GM21576 (cell line): Measurements from ENCODE around the gene OR13F1.
"Not testable (repeated sequence)": the region's sequence is repeated elsewhere in the genome, so short reads cannot be mapped to it uniquely, and the experiment has no call there.

Experiments
- ATAC-seq: cut with Tn5 transposase; IDR thresholded peaks from one replicate; pipeline ENCODE4 v1.9.1; 2021; ENCODE audit warnings: mild to moderate bottlenecking, moderate library complexity; ENCODE audit not compliant: unreplicated experiment

Gene OR13F1

DNA sequence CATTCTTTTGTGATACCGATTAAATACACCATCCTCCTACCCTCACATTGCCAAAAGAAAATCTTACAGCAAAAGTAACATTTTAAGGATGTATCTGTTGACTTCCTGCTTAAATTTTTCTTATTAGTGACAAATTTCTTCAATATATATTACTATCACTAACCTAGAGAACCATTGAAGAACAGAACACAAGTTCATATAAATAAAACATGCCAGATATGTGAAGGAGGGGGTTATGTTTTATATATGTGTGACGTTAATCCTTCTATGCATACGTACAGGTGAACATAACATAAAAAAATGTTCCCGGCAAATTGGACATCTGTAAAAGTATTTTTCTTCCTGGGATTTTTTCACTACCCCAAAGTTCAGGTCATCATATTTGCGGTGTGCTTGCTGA is at the start of gene OR13F1:
TSS of gene OR13F1 (plus strand) at position 301 of the 400 bp plus-strand sequence. CDS start at position 301, 0 bp downstream.
- ATAC-seq: no peak

DNA sequence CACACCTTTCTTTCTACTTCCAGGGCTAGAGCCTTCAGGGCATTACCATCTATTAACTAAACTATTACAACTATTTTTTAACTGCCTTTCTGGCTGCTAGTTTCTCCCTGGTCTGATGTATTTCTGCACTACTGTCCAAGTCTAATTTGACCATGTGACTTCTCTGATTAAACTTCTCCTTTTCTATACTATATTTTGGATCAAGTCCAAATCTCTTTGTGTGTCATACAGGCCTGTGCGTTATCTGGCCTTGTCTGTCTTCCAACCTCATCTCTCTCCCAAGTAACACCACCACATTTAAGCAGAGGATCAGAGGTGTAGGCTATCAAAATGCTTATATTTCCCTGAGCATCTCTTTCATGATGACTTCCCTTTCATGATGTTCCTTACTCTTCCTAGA is 47.2 kb upstream of the OR13F1 start:
- no peak for ATAC-seq

DNA sequence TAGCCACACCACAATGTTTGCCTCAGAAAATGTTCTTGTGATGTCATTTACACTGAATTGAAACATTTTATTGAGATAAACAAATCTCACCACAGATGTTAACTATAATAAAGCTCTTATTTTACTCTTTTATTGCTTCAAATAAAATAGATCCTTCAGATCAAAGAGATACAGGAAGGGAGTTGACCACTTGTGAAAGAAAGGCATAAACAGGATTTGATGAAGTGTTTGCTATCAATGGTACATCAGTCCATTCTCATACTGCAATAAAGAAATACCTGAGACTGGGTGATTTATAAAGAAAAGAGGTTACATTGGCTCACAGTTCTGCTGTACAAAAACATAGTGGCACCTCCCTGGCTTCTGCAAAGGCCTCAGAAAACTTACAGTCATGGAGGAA is 40.2 kb upstream of the OR13F1 start:
- ATAC-seq: no peak

DNA sequence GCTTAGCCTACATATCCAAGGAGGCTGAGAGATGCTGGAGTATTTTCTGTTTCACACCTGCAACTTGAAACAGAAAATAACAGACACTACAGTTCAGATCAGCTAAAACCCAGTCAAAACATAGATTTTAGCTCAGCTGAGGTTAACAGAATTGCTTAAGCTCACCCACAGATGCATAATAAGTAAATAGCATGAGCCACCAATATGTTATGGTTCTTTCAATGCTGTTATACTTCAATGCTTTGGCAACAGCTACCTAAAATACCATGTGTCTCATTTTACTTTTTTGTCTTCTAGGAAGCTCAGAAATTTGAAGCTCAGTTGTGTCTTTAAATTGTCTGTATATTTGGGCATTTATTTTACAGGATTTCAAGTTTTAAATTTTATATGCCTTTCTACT is 35.8 kb upstream of the OR13F1 start:
- no peak for ATAC-seq

DNA sequence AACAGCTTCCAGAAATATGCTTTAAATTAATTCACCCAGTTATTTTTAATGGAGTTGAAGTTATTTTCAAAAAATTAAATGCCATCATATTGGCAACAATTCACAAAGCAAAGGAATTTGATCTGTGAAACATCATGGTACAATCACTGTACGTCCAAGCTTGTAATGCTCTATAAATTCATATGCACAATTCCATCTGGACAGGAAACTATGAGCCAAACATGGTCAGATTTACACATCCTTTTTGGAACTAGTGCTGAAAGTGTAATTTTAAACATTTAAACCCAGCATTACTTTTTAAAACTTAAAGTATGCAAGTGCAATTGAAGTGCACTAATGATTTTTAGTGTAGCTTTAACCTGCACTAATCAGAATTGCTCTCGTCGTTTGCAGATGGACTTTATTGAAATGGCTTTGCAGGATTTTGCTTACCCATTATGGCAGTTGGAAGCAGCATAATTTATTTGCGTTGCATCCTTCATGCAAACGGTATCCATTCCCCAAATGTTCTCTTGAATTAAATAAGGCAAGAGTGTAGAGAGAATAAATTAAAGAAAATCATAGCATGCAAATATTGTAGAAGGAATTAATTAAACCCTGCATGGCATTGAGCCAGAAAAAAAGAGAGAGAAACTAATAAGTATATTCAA is 21.0 kb upstream of the OR13F1 start:
- ATAC-seq: no peak

DNA sequence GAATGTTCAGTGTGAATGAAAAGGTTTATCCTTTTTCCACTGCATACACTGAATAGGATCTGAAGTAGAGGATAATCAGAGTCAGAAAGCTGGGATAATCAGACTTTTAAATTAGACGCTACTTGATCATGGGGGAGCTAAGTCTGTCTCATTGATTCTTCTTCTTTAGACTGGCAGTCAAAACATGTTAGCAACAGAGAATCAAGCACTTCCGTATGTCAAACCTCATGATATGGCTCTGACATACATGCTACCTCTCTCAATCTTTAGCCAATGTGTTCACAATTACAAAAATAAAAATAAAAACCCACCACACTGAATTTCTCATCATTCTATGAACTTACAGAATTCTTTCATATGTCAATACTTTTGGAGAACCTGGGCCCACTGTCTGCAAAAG is 19.0 kb upstream of the OR13F1 start:
- ATAC-seq: no peak

DNA sequence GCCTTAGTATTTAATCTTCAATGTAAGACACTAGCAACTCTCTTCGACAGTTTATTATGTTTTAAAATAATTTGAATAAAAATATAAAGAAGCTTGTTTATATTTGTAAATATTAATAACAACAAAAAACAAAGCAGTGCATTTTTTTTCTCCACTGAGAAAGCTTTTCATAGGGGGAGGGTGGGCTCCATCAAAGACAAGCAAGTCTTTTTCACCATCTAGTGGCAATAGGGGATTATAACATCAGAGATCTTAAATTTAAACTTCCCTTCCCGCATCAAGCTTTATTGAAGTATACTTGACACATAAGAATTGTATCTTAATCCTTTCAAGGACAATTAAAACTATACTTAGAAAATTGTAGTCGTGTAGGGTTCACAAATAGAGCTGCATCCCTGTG is 9.3 kb upstream of the OR13F1 start:
- no peak for ATAC-seq

GRCh38 chr9:104503440-104503839 is 623 bp upstream of the OR13F1 start:
- no peak for ATAC-seq

DNA sequence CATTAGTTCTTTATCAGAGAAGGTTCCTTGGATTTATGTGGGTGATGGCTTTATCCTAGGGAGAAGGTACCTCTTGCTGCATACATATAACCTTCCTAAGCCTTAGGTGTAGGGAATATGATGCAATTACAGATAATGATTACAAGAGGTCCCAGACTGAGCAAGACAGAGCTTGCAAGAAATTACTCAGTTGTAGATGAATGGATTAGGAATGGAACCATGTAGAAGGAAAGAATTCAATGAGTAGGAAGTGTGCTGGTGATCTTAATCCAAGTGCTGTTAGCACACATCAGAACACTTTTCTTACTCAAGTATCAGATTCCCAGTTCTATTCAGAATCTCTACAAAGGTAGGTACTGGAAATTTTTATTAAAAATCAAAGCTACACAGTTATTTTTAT is 2.5 kb downstream of the OR13F1 start:
- ATAC-seq: no peak

DNA sequence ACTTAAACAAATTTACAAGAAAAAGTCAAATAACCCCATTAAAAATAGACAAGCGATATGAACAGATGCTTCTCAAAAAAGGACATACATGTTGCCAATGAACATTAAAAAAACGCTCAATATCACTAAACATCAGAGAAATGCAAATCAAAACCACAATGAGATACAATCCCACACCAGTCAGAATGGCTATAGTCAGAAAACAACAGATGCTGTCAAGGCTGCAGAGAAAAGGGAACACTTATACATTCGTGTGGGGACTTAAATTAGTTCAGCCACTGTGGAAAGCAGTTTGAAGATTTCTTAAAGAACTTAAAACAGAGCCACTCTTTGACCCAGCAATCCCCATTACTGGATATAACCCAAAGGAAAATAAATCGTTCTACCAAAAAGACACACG is 10.8 kb downstream of the OR13F1 start:
- ATAC-seq: no peak

DNA sequence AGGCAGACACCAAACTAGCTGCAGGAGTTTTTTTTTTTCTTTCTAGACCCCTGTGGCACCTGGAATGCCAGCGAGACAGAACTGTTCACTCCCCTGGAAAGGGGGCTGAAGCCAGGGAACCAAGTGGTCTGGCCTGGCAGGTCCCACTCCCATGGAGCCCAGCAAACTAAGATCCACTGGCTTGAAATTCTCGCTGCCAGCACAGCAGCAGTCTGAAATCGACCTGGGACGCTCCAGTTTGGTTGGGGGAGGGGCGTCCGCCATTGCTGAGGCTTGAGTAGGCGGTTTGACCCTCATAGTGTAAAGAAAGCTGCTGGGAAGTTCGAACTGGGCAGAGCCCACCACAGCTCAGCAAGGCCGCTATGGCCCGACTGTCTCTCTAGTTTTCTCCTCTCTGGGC is 16.2 kb downstream of the OR13F1 start:
- ATAC-seq: not testable (repeated sequence)

DNA sequence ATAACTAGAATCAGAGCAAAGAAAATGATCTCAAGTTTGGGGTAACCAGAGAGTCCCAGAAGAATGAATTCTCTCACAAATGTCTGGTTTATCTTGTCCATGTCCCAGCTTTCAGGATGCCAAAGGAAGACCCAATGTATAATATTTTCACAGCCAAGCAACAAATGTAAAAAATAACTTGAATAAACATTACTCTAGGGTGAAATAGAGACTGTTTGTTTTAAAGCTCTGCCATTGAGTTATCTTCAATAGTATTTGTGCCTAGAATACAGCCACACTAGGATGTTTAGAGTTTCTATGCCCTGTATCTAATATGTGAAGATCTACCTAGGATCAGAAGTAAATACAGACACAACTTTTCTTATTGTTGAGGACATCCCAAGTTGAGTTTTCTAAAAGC is 23.0 kb downstream of the OR13F1 start, which contains the start of gene OR13C4:
TSS of gene OR13C4 (minus strand) at position 101 of the 400 bp plus-strand sequence. CDS start at position 101, 0 bp downstream.
- no peak for ATAC-seq

DNA sequence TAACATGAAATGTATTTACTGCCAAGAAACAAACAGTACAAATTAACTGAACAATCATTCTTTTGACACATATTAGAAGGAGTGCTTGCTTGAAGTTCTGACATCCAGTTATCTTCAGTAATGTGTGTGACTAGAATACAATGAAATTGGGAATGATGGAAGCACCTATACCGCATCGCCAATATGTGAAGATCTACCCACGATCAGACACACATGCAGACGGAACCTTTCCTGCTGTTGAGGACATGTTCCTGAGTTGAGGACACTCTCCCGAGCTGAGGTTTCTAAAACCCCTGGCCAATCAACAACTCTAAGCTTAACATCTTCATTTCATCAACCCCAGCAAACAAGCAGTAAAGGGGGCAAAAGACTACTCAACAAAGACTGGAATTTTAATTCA is 32.7 kb downstream of the OR13F1 start, which contains the start of gene OR13C3:
TSS of gene OR13C3 (minus strand) at position 101 of the 400 bp plus-strand sequence. CDS start 133 bp downstream, outside the sequence.
- ATAC-seq: no peak

- no peak for ATAC-seq
Observed at GRCh38 chr9:104539275-104539674, 35.2 kb downstream of the OR13F1 start.

- ATAC-seq: no peak
Observed at GRCh38 chr9:104544644-104545043, 40.6 kb downstream of the OR13F1 start.

GRCh38 chr9:104553261-104553660 is 49.2 kb downstream of the OR13F1 start:
- ATAC-seq: no peak
